NCI-H510A (cell line): ENCODE data around the gene WFS1.

Experiments
- DNase-seq: peaks from one replicate; lab custom pipeline; 2025; lab: John Stamatoyannopoulos, UW

Gene WFS1

GRCh38 chr4:6338951-6339817 is 69.5 kb downstream of the WFS1 start:
- DNase-seq, result no peak

- no peak for DNase-seq
Measured at GRCh38 chr4:6339818-6340445, 70.3 kb downstream of the WFS1 start.

DNA sequence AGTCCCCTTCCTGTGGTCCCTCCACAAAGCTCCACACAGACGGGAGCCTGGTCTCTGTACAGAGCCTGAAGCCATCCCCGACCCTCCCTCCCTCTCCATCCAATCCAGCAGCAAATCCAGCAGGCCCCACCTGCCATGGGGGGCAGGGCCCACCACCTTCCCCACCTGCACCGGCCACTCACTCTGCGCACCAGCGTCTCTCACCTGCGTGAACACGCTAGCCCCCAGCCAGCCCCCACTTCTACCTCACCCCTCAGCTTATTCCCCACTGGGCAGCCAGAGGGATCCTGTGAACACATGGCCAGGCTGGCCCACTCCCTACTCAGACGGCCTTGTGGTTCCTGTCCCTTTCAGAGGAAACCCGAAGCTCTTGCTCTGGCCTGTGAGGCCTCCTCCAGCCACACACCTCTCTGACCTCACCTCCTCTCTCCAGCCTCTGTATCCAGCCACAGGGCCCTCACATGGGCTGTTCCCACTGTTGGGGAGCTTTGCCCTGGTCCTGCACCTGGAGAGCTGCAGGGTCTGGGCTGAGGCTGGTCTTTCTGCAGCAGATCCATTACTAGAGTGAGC is 70.9 kb downstream of the WFS1 start:
- no peak for DNase-seq

- DNase-seq, result no peak
Measured at GRCh38 chr4:6341696-6342095, 72.0 kb downstream of the WFS1 start.

DNA sequence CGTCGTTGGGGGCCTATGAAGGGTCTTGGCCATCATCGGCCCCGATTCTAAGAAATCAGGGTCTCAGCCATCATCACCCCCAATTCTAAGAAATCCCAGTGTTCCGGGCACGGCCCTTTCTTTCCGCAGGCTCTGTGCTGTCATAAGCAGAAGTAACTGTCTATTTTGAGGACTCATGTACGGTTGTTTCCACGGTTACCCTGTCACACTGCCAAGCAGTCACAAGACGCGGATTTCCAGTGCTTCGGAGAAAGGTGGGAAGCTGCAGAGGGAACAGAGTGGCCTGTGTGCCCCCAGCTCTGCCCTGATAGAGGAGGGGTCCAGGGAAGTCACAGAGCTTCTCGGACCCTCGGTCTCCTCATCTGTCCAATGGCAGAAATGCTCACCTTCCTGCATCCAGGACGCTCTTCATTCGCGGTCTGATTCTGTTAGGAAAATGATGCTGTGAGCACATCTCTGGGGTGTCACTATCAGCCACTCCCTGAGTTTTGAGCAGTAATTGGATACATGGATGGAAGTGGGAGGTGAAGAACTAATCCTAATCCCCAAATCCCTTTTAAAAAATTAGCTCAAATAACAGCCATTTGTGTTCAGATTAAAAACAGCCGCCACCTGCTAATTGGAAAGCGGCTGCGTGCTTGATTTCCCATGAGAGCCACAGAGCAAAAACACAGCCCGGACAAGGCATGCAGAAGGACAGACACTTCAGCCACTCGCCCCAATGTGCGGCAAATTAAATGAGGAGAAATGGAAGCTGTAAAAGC is 73.1 kb downstream of the WFS1 start:
- DNase-seq, result no peak

- DNase-seq, result no peak
Measured at GRCh38 chr4:6343939-6344408, 74.3 kb downstream of the WFS1 start.

- no peak for DNase-seq
Measured at GRCh38 chr4:6345096-6345830, 75.6 kb downstream of the WFS1 start.

- no peak for DNase-seq
Measured at GRCh38 chr4:6345866-6346265, 76.2 kb downstream of the WFS1 start.

GRCh38 chr4:6346373-6347110 is 76.9 kb downstream of the WFS1 start:
- no peak for DNase-seq

- no peak for DNase-seq
Measured at GRCh38 chr4:6347511-6348045, 77.9 kb downstream of the WFS1 start.

DNA sequence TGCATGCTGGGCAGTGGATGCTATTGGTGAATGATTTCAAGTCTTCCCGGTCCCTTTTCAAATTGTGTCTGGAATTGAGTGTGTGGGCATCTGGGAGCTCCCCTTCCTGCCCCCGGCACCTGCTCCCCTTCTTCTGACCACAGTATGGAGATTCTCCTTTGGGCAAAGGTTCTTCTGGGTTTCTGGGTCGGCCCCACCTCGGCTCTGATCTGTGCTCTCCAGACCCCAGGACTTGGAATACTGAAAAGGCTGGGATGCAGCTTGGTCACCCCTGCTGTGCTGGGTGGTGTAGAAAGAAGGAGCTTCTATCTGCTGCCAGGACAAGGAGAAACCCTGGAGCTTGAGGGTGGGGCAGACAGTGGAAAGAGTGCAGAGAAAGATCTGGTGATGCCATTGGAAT is 78.8 kb downstream of the WFS1 start:
- no peak for DNase-seq

DNA sequence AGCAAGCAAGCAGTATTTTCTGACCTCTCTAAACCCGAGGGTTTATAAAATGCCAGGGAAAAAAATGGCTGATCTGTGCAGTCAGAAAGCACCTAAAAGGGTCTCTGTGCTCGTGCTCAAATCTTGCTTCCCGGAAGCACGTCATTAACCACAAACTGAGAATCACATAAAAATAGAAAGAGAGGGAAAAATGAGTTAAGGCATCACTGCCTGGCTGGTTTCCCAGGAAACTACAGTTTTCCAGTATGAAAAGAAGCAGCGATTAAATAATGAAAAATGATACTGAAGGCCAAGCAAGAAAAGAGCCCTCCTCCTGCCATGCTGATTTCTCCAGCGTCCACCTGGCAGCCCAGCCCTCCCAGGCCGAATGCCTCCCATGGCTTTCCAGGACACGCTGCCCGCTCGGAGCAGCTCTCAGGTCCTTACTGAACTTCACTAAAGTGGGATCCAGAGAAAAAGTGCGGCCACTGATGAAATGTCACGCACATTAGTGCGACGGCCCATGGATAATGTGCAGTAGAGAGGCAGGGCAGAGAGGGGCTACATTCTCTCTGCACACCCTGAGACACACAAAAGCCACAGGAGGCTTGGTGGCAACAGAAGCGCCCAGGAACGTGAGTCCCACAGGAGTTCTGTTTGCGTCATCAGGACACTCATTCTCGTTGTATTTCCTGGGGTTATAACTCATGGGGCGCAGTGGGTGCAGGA is 80.4 kb downstream of the WFS1 start:
- DNase-seq, result no peak

DNA sequence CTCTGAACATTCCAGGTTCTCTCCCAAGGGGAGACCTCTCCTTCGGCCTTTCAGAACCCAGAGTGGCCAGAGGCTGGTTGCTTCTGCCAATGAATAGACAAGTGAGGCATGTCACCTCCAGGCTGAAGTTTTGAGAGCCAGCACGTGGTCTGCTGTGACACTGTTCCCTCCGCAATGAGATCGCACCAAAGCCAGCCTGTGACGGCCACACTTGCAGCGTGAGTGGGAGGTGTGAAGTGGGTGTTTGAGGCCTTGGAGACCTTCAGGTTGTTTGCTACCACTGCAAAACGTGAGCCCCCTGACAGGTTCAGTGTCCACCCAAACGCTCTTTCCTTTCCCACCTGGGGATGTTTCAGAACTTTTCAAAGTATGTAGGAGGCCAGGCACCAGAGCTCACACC is 81.0 kb downstream of the WFS1 start:
- DNase-seq, result no peak

- DNase-seq, result no peak
Measured at GRCh38 chr4:6351246-6352000, 81.8 kb downstream of the WFS1 start.

GRCh38 chr4:6352031-6352692 is 82.5 kb downstream of the WFS1 start:
- no peak for DNase-seq
